Measurements from ENCODE around the gene USP10.

DNA sequence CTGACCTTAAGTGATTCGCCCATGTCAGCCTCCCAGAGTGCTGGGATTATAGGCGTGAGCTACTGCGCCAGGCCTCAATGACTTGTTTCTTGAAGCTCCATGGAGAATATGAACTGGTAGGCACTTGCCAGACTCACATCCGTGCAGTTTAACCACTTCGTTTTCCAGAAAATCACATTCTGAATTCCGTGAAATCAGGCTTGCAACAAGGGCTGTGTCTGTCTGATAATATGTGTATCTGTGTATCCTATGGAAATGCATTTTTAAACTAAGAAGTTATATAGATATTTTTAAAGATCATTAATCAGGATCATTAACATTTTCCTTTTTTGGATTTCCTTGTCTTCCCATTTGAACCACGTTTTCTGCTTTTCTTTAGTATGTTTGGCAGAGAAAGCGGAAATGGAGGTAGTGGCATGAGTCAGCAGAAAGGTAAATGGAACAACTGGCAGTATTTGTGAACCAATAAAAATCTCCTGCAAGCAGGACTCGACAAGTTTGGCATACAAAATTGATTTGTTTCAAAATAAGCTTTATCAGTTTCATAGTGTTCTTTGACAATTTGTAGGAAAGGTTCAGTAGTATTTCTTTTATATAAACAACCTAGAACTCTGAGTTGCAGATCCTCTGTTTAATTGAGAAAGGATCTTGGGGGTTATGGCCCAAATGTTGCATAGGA is 33.0 kb downstream of the USP10 start:
- TF ChIP-seq POLR2A (IDR thresholded peaks at IDR 0.05): no peak
- TF ChIP-seq, protein P1, sequence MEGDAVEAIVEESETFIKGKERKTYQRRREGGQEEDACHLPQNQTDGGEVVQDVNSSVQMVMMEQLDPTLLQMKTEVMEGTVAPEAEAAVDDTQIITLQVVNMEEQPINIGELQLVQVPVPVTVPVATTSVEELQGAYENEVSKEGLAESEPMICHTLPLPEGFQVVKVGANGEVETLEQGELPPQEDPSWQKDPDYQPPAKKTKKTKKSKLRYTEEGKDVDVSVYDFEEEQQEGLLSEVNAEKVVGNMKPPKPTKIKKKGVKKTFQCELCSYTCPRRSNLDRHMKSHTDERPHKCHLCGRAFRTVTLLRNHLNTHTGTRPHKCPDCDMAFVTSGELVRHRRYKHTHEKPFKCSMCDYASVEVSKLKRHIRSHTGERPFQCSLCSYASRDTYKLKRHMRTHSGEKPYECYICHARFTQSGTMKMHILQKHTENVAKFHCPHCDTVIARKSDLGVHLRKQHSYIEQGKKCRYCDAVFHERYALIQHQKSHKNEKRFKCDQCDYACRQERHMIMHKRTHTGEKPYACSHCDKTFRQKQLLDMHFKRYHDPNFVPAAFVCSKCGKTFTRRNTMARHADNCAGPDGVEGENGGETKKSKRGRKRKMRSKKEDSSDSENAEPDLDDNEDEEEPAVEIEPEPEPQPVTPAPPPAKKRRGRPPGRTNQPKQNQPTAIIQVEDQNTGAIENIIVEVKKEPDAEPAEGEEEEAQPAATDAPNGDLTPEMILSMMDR (IDR thresholded peaks at IDR 0.05): no peak
- TF ChIP-seq POLR2AphosphoS5 (IDR thresholded peaks at IDR 0.05): no peak

All from transverse colon (tissue), 4 donors.